HEK293 (cell line): ENCODE results near the gene RGS11.

ENCODE experiments used
- CTCF ChIA-PET: fragments of 350-600 bp; formaldehyde crosslinking; extraction: SDS; loops from one replicate; lab custom pipeline; 2021; ENCODE audit warnings: antibody characterized with exemption; lab: Yijun Ruan, JAX
- POLR2A ChIA-PET: fragments of 300-600 bp; formaldehyde crosslinking; extraction: SDS; loops from one replicate; lab custom pipeline; 2020; ENCODE audit warnings: antibody characterized with exemption, inconsistent platforms; lab: Yijun Ruan, JAX
- H3K27ac ChIP-seq: fragments of 200-500 bp; sonication (Bioruptor generic); 2 replicates; pipeline ENCODE4 v1.5.1; 2014; ENCODE audit warnings: low read depth, low read length, control low read depth, inconsistent platforms; ENCODE audit errors: extremely low read depth
- H3K36me3 ChIP-seq, 2 experiments: fragments of 200-500 bp in 1 of 2; sonication (Bioruptor generic) in 1 of 2; 1 replicate in 1 of 2; 2 replicates in 1 of 2; pipeline ENCODE4 v1.5.1; 2014 to 2017; ENCODE audit warnings: inconsistent platforms in 2 of 2, low read length in 2 of 2; ENCODE audit not compliant: control insufficient read depth in 2 of 2, insufficient read depth in 1 of 2
- H3K4me1 ChIP-seq: fragments of 200-500 bp; sonication (Bioruptor generic); 2 replicates; pipeline ENCODE4 v1.5.1; 2014; ENCODE audit warnings: mild to moderate bottlenecking, low read length, inconsistent platforms; ENCODE audit not compliant: control insufficient read depth, insufficient read depth
- H3K4me3 ChIP-seq: 2 replicates; pipeline ENCODE4 v1.5.1; 2011; ENCODE audit warnings: low read depth, mild to moderate bottlenecking, control low read depth, low read length, moderate library complexity
- H3K9me3 ChIP-seq: fragments of 200-500 bp; sonication (Bioruptor generic); 2 replicates; pipeline ENCODE4 v1.5.1; 2014; ENCODE audit warnings: low read depth, low read length, inconsistent platforms; ENCODE audit not compliant: control insufficient read depth, insufficient read depth
- FEZF1 ChIP-seq: fragments of 450-650 bp; formaldehyde crosslinking; IDR thresholded peaks from 2 replicates; pipeline ENCODE4 v1.5.1; 2016; ENCODE audit warnings: missing biosample characterization, missing genetic modification characterization
- HOXA7 ChIP-seq: sonication (generic); formaldehyde crosslinking; IDR thresholded peaks from 2 replicates; pipeline ENCODE4 v1.8.1; 2022; ENCODE audit warnings: missing genetic modification reagents, borderline replicate concordance
- HOXC10 ChIP-seq: sonication (generic); formaldehyde crosslinking; IDR thresholded peaks from 2 replicates; pipeline ENCODE4 v1.8.1; 2023; ENCODE audit warnings: mild to moderate bottlenecking, missing genetic modification reagents
- SALL2 ChIP-seq: fragments of 450-650 bp; formaldehyde crosslinking; IDR thresholded peaks from 2 replicates; pipeline ENCODE4 v1.5.0; 2017; ENCODE audit warnings: missing biosample characterization, mild to moderate bottlenecking, missing genetic modification characterization, borderline replicate concordance
- YY2 ChIP-seq: fragments of 450-650 bp; formaldehyde crosslinking; IDR thresholded peaks from 2 replicates; pipeline ENCODE4 v1.5.1; 2016; ENCODE audit warnings: missing biosample characterization, missing genetic modification characterization
- ZBTB48 ChIP-seq: fragments of 450-650 bp; formaldehyde crosslinking; IDR thresholded peaks from 2 replicates; pipeline ENCODE4 v1.5.1; 2016; ENCODE audit warnings: missing biosample characterization, missing genetic modification characterization
- ZIC2 ChIP-seq: fragments of 450-650 bp; formaldehyde crosslinking; IDR thresholded peaks from 2 replicates; pipeline ENCODE4 v1.5.1; 2016; ENCODE audit warnings: missing biosample characterization, missing genetic modification characterization
- ZNF146 ChIP-seq: fragments of 450-650 bp; formaldehyde crosslinking; IDR thresholded peaks from 2 replicates; pipeline ENCODE4 v1.5.1; 2016; ENCODE audit warnings: missing biosample characterization, missing genetic modification characterization
- ZNF221 ChIP-seq: fragments of 450-650 bp; formaldehyde crosslinking; IDR thresholded peaks from 2 replicates; pipeline ENCODE4 v1.5.1; 2017; ENCODE audit warnings: missing biosample characterization, missing genetic modification characterization, borderline replicate concordance
- ZNF239 ChIP-seq: fragments of 450-650 bp; formaldehyde crosslinking; IDR thresholded peaks from 2 replicates; pipeline ENCODE4 v1.5.1; 2016; ENCODE audit warnings: missing biosample characterization, missing genetic modification characterization
- ZNF354C ChIP-seq: fragments of 450-650 bp; formaldehyde crosslinking; IDR thresholded peaks from 2 replicates; pipeline ENCODE4 v1.5.1; 2016; ENCODE audit warnings: missing biosample characterization, missing genetic modification characterization, low read depth, borderline replicate concordance
- ZNF37A ChIP-seq: fragments of 450-650 bp; IDR thresholded peaks from 2 replicates; pipeline ENCODE4 v1.5.1; 2018; ENCODE audit warnings: missing biosample characterization, missing genetic modification characterization
- ZNF404 ChIP-seq: fragments of 450-650 bp; formaldehyde crosslinking; IDR thresholded peaks from 2 replicates; pipeline ENCODE4 v1.5.1; 2017; ENCODE audit warnings: missing biosample characterization, missing genetic modification characterization
- ZNF521 ChIP-seq: fragments of 450-650 bp; formaldehyde crosslinking; IDR thresholded peaks from 2 replicates; pipeline ENCODE4 v1.5.1; 2017; ENCODE audit warnings: missing biosample characterization, mild to moderate bottlenecking, missing genetic modification characterization
- ZNF558 ChIP-seq: fragments of 450-650 bp; formaldehyde crosslinking; IDR thresholded peaks from 2 replicates; pipeline ENCODE4 v1.5.1; 2016; ENCODE audit warnings: missing biosample characterization, missing genetic modification characterization
- ZNF600 ChIP-seq: fragments of 450-650 bp; formaldehyde crosslinking; IDR thresholded peaks from 2 replicates; pipeline ENCODE4 v1.5.1; 2016; ENCODE audit warnings: missing biosample characterization, missing genetic modification characterization
- ZNF621 ChIP-seq: fragments of 450-650 bp; formaldehyde crosslinking; IDR thresholded peaks from 2 replicates; pipeline ENCODE4 v1.5.1; 2017; ENCODE audit warnings: missing biosample characterization, missing genetic modification characterization
- ZNF777 ChIP-seq: fragments of 450-650 bp; formaldehyde crosslinking; IDR thresholded peaks from 2 replicates; pipeline ENCODE4 v1.5.1; 2017; ENCODE audit warnings: missing biosample characterization, missing genetic modification characterization, borderline replicate concordance
- ZSCAN30 ChIP-seq: fragments of 450-650 bp; IDR thresholded peaks from 2 replicates; pipeline ENCODE4 v1.5.1; 2018; ENCODE audit warnings: missing biosample characterization, mild to moderate bottlenecking, missing genetic modification characterization, moderate library complexity
- ZXDB ChIP-seq: fragments of 450-650 bp; formaldehyde crosslinking; IDR thresholded peaks from 2 replicates; pipeline ENCODE4 v1.5.1; 2016; ENCODE audit warnings: missing biosample characterization, missing genetic modification characterization
- TF ChIP-seq, protein P1 (sequence below): fragments of 450-650 bp; formaldehyde crosslinking; IDR thresholded peaks from 2 replicates; pipeline ENCODE4 v1.5.1; 2016; ENCODE audit warnings: missing biosample characterization, missing genetic modification characterization
- TF ChIP-seq, protein P2 (sequence below): fragments of 450-650 bp; IDR thresholded peaks from 2 replicates; pipeline ENCODE4 v1.5.1; 2018; ENCODE audit warnings: missing biosample characterization, missing genetic modification characterization
- TF ChIP-seq, protein P3 (sequence below): fragments of 450-650 bp; formaldehyde crosslinking; IDR thresholded peaks from 2 replicates; pipeline ENCODE4 v1.5.1; 2017; ENCODE audit warnings: missing biosample characterization, missing genetic modification characterization
- TF ChIP-seq, protein P4 (sequence below): fragments of 450-650 bp; formaldehyde crosslinking; IDR thresholded peaks from 2 replicates; pipeline ENCODE4 v1.5.1; 2016; ENCODE audit warnings: missing biosample characterization, missing genetic modification characterization
- TF ChIP-seq, protein P5 (sequence below): fragments of 450-650 bp; formaldehyde crosslinking; IDR thresholded peaks from 2 replicates; pipeline ENCODE4 v1.5.1; 2016; ENCODE audit warnings: missing biosample characterization, missing genetic modification characterization
- TF ChIP-seq, protein P6 (sequence below): fragments of 450-650 bp; formaldehyde crosslinking; IDR thresholded peaks from 2 replicates; pipeline ENCODE4 v1.5.1; 2017; ENCODE audit warnings: missing biosample characterization, missing genetic modification characterization

Gene RGS11

GRCh38 chr16:275786-276232 is at the start of gene RGS11:
Gene RGS11, minus strand, starts transcription at chr16:275944. Its CDS starts 33 bp downstream, at chr16:275911.
- POLR2A ChIA-PET: no interaction called here
- no peaks in the 10 kb centered on the region for H3K4me1 ChIP-seq
- no peak within 1 kb of the TSS for H3K27ac ChIP-seq
- H3K36me3 ChIP-seq: no peaks in the 10 kb centered on the region
- TF ChIP-seq ZNF37A (tag by site-specific recombination): no peak
- no peak for TF ChIP-seq ZSCAN30 (tag by site-specific recombination)
- no peak for TF ChIP-seq HOXA7
- TF ChIP-seq, protein P1, sequence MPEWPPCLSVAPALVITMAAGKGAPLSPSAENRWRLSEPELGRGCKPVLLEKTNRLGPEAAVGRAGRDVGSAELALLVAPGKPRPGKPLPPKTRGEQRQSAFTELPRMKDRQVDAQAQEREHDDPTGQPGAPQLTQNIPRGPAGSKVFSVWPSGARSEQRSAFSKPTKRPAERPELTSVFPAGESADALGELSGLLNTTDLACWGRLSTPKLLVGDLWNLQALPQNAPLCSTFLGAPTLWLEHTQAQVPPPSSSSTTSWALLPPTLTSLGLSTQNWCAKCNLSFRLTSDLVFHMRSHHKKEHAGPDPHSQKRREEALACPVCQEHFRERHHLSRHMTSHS (tag by site-specific recombination): no peak
- TF ChIP-seq, protein P2, sequence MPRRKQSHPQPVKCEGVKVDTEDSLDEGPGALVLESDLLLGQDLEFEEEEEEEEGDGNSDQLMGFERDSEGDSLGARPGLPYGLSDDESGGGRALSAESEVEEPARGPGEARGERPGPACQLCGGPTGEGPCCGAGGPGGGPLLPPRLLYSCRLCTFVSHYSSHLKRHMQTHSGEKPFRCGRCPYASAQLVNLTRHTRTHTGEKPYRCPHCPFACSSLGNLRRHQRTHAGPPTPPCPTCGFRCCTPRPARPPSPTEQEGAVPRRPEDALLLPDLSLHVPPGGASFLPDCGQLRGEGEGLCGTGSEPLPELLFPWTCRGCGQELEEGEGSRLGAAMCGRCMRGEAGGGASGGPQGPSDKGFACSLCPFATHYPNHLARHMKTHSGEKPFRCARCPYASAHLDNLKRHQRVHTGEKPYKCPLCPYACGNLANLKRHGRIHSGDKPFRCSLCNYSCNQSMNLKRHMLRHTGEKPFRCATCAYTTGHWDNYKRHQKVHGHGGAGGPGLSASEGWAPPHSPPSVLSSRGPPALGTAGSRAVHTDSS (tag by site-specific recombination): no peak
- no peak for TF ChIP-seq ZNF621 (tag by site-specific recombination)
- no peak for TF ChIP-seq ZNF777
- no peak for TF ChIP-seq ZNF521 (tag by site-specific recombination)
- TF ChIP-seq ZXDB (tag by site-specific recombination): no peak
- TF ChIP-seq HOXC10 (CRISPR knock-in tag): no peak
- TF ChIP-seq YY2 (tag by site-specific recombination): no peak
- no peak for TF ChIP-seq SALL2 (tag by site-specific recombination)
- no peak for TF ChIP-seq ZNF146 (tag by site-specific recombination)
- TF ChIP-seq, protein P3, sequence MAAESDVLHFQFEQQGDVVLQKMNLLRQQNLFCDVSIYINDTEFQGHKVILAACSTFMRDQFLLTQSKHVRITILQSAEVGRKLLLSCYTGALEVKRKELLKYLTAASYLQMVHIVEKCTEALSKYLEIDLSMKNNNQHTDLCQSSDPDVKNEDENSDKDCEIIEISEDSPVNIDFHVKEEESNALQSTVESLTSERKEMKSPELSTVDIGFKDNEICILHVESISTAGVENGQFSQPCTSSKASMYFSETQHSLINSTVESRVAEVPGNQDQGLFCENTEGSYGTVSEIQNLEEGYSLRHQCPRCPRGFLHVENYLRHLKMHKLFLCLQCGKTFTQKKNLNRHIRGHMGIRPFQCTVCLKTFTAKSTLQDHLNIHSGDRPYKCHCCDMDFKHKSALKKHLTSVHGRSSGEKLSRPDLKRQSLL: no peak
- no peak for TF ChIP-seq ZIC2 (tag by site-specific recombination)
- no peak for TF ChIP-seq ZNF239 (tag by site-specific recombination)
- TF ChIP-seq ZNF354C (tag by site-specific recombination): no peak
- TF ChIP-seq, protein P4, sequence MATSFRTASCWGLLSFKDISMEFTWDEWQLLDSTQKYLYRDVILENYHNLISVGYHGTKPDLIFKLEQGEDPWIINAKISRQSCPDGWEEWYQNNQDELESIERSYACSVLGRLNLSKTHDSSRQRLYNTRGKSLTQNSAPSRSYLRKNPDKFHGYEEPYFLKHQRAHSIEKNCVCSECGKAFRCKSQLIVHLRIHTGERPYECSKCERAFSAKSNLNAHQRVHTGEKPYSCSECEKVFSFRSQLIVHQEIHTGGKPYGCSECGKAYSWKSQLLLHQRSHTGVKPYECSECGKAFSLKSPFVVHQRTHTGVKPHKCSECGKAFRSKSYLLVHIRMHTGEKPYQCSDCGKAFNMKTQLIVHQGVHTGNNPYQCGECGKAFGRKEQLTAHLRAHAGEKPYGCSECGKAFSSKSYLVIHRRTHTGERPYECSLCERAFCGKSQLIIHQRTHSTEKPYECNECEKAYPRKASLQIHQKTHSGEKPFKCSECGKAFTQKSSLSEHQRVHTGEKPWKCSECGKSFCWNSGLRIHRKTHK (tag by site-specific recombination): no peak
- no peak for TF ChIP-seq ZNF221 (tag by site-specific recombination)
- TF ChIP-seq ZNF600: no peak
- TF ChIP-seq, all 188 proteins: peak for 0
- CTCF ChIA-PET: no interaction called here
- Histone ChIP-seq H3K9me3 (no peaks in the 10 kb centered on the region), H3K4me3 (no peak within 1 kb of the TSS)

- POLR2A ChIA-PET: interaction anchor here (1.2 to 2.6 kb wide), 3 partner anchors 13 to 89 kb away, joined by 5 to 9 read pairs (median 9); partner anchors contain the start of genes AXIN1 and FAM234A
- CTCF ChIA-PET: interaction anchor here (0.8 kb wide), 1 partner anchor 119 kb away, joined by 3 read pairs; no protein-coding TSS in a partner anchor
- TF ChIP-seq ZNF558 (tag by site-specific recombination) (peak; percentile 53; the same call in 1 of the 2 replicates), ZNF404 (tag by site-specific recombination) (no peak), ZBTB48 (tag by site-specific recombination) (peak; percentile 46; the same call in 1 of the 2 replicates), FEZF1 (tag by site-specific recombination) (peak; percentile 91)
- TF ChIP-seq, protein P5, sequence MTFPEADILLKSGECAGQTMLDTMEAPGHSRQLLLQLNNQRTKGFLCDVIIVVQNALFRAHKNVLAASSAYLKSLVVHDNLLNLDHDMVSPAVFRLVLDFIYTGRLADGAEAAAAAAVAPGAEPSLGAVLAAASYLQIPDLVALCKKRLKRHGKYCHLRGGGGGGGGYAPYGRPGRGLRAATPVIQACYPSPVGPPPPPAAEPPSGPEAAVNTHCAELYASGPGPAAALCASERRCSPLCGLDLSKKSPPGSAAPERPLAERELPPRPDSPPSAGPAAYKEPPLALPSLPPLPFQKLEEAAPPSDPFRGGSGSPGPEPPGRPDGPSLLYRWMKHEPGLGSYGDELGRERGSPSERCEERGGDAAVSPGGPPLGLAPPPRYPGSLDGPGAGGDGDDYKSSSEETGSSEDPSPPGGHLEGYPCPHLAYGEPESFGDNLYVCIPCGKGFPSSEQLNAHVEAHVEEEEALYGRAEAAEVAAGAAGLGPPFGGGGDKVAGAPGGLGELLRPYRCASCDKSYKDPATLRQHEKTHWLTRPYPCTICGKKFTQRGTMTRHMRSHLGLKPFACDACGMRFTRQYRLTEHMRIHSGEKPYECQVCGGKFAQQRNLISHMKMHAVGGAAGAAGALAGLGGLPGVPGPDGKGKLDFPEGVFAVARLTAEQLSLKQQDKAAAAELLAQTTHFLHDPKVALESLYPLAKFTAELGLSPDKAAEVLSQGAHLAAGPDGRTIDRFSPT: peak; percentile 63
- TF ChIP-seq, protein P6, sequence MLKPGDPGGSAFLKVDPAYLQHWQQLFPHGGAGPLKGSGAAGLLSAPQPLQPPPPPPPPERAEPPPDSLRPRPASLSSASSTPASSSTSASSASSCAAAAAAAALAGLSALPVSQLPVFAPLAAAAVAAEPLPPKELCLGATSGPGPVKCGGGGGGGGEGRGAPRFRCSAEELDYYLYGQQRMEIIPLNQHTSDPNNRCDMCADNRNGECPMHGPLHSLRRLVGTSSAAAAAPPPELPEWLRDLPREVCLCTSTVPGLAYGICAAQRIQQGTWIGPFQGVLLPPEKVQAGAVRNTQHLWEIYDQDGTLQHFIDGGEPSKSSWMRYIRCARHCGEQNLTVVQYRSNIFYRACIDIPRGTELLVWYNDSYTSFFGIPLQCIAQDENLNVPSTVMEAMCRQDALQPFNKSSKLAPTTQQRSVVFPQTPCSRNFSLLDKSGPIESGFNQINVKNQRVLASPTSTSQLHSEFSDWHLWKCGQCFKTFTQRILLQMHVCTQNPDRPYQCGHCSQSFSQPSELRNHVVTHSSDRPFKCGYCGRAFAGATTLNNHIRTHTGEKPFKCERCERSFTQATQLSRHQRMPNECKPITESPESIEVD (tag by site-specific recombination): peak; percentile 88
Measured at GRCh38 chr16:324451-325334, 48.9 kb upstream of the RGS11 start.

More at GRCh38 chr16:324451-325334, 48.9 kb upstream of the RGS11 start:
- Histone ChIP-seq H3K4me1 (peaks cover 17% of the 10 kb centered on the region), H3K36me3 (peaks cover 0 to 7% of the 10 kb centered on the region in 2 experiments; a peak in 1 of 3 replicates), H3K9me3 (no peaks in the 10 kb centered on the region), H3K4me3 (no peak overlapping the region), H3K27ac (peak overlapping the region; percentile 6; the same call in 1 of the 2 replicates)
